HEK293 (cell line): ENCODE measurements around the gene BAIAP2L2.
A peak's percentile ranks its signal among the peaks of the same experiment; 100 is the strongest.

Source experiments
- FEZF1 ChIP-seq: fragments of 450-650 bp; formaldehyde crosslinking; IDR thresholded peaks from 2 replicates; pipeline ENCODE4 v1.5.1; 2016; ENCODE audit warnings: missing biosample characterization, missing genetic modification characterization
- GFI1B ChIP-seq: fragments of 450-650 bp; formaldehyde crosslinking; IDR thresholded peaks from 2 replicates; pipeline ENCODE4 v1.5.1; 2016; ENCODE audit warnings: missing biosample characterization, missing genetic modification characterization
- GLI4 ChIP-seq: fragments of 450-650 bp; formaldehyde crosslinking; IDR thresholded peaks from 2 replicates; pipeline ENCODE4 v1.5.1; 2016; ENCODE audit warnings: missing biosample characterization, missing genetic modification characterization
- HOXC10 ChIP-seq: sonication (generic); formaldehyde crosslinking; IDR thresholded peaks from 2 replicates; pipeline ENCODE4 v1.8.1; 2023; ENCODE audit warnings: mild to moderate bottlenecking, missing genetic modification reagents
- HOXD13 ChIP-seq: sonication (generic); formaldehyde crosslinking; IDR thresholded peaks from 2 replicates; pipeline ENCODE4 v1.8.0; 2022; ENCODE audit warnings: missing genetic modification reagents, borderline replicate concordance
- INSM2 ChIP-seq: fragments of 450-650 bp; formaldehyde crosslinking; IDR thresholded peaks from 2 replicates; pipeline ENCODE4 v1.5.1; 2016; ENCODE audit warnings: missing biosample characterization, missing genetic modification characterization
- PRDM4 ChIP-seq: fragments of 450-650 bp; formaldehyde crosslinking; IDR thresholded peaks from 2 replicates; pipeline ENCODE4 v1.5.1; 2017; ENCODE audit warnings: missing biosample characterization, missing genetic modification characterization
- SETDB1 ChIP-seq: IDR thresholded peaks from one replicate; pipeline ENCODE4 v1.6.1; 2017; ENCODE audit warnings: mild to moderate bottlenecking, low read length, moderate library complexity, mixed read lengths; ENCODE audit not compliant: insufficient read length
- TCF7L2 ChIP-seq: IDR thresholded peaks from 2 replicates; pipeline ENCODE4 v1.6.1; 2011; ENCODE audit warnings: low read depth, mild to moderate bottlenecking, inconsistent platforms, low read length, moderate library complexity, borderline replicate concordance
- TRIM28 ChIP-seq: IDR thresholded peaks from 2 replicates; pipeline ENCODE4 v1.6.1; 2011; ENCODE audit warnings: low read length, control low read depth, borderline replicate concordance
- ZNF132 ChIP-seq: fragments of 450-650 bp; formaldehyde crosslinking; IDR thresholded peaks from 2 replicates; pipeline ENCODE4 v1.5.1; 2017; ENCODE audit warnings: missing biosample characterization, missing genetic modification characterization, borderline replicate concordance
- ZNF140 ChIP-seq: fragments of 450-650 bp; formaldehyde crosslinking; IDR thresholded peaks from 2 replicates; pipeline ENCODE4 v1.5.1; 2016; ENCODE audit warnings: missing biosample characterization, missing genetic modification characterization
- ZNF146 ChIP-seq: fragments of 450-650 bp; formaldehyde crosslinking; IDR thresholded peaks from 2 replicates; pipeline ENCODE4 v1.5.1; 2016; ENCODE audit warnings: missing biosample characterization, missing genetic modification characterization
- ZNF202 ChIP-seq: fragments of 450-650 bp; formaldehyde crosslinking; IDR thresholded peaks from 2 replicates; pipeline ENCODE4 v1.5.1; 2016; ENCODE audit warnings: missing biosample characterization, missing genetic modification characterization, borderline replicate concordance
- ZNF221 ChIP-seq: fragments of 450-650 bp; formaldehyde crosslinking; IDR thresholded peaks from 2 replicates; pipeline ENCODE4 v1.5.1; 2017; ENCODE audit warnings: missing biosample characterization, missing genetic modification characterization, borderline replicate concordance
- ZNF24 ChIP-seq: fragments of 450-650 bp; formaldehyde crosslinking; IDR thresholded peaks from 2 replicates; pipeline ENCODE4 v1.5.1; 2016; ENCODE audit warnings: missing biosample characterization, missing genetic modification characterization
- ZNF266 ChIP-seq: fragments of 450-650 bp; formaldehyde crosslinking; IDR thresholded peaks from 2 replicates; pipeline ENCODE4 v1.5.1; 2016; ENCODE audit warnings: missing biosample characterization, missing genetic modification characterization, low read depth
- ZNF280D ChIP-seq: fragments of 450-650 bp; formaldehyde crosslinking; IDR thresholded peaks from 2 replicates; pipeline ENCODE4 v1.5.1; 2016; ENCODE audit warnings: missing biosample characterization, missing genetic modification characterization
- ZNF366 ChIP-seq: fragments of 450-650 bp; formaldehyde crosslinking; conservative IDR thresholded peaks from 2 replicates; pipeline ENCODE4 v1.5.1; 2016; ENCODE audit warnings: missing biosample characterization, missing genetic modification characterization
- ZNF394 ChIP-seq: fragments of 450-650 bp; formaldehyde crosslinking; IDR thresholded peaks from 2 replicates; pipeline ENCODE4 v1.5.1; 2016; ENCODE audit warnings: missing biosample characterization, missing genetic modification characterization, mild to moderate bottlenecking, moderate library complexity, borderline replicate concordance
- ZNF398 ChIP-seq: fragments of 450-650 bp; formaldehyde crosslinking; IDR thresholded peaks from 2 replicates; pipeline ENCODE4 v1.5.1; 2017; ENCODE audit warnings: missing biosample characterization, missing genetic modification characterization
- ZNF423 ChIP-seq: fragments of 450-650 bp; formaldehyde crosslinking; IDR thresholded peaks from 2 replicates; pipeline ENCODE4 v1.5.1; 2016; ENCODE audit warnings: missing biosample characterization, missing genetic modification characterization
- ZNF449 ChIP-seq: fragments of 450-650 bp; formaldehyde crosslinking; IDR thresholded peaks from 2 replicates; pipeline ENCODE4 v1.5.1; 2017; ENCODE audit warnings: missing biosample characterization, mild to moderate bottlenecking, missing genetic modification characterization, moderate library complexity
- ZNF501 ChIP-seq: fragments of 450-650 bp; formaldehyde crosslinking; IDR thresholded peaks from 2 replicates; pipeline ENCODE4 v1.5.1; 2016; ENCODE audit warnings: missing biosample characterization, missing genetic modification characterization
- ZNF558 ChIP-seq: fragments of 450-650 bp; formaldehyde crosslinking; IDR thresholded peaks from 2 replicates; pipeline ENCODE4 v1.5.1; 2016; ENCODE audit warnings: missing biosample characterization, missing genetic modification characterization
- ZNF580 ChIP-seq: fragments of 450-650 bp; formaldehyde crosslinking; IDR thresholded peaks from 2 replicates; pipeline ENCODE4 v1.5.1; 2016; ENCODE audit warnings: missing biosample characterization, missing genetic modification characterization
- ZNF707 ChIP-seq: fragments of 450-650 bp; formaldehyde crosslinking; IDR thresholded peaks from 2 replicates; pipeline ENCODE4 v1.5.1; 2016; ENCODE audit warnings: missing biosample characterization, missing genetic modification characterization
- ZNF843 ChIP-seq: fragments of 450-650 bp; formaldehyde crosslinking; IDR thresholded peaks from 2 replicates; pipeline ENCODE4 v1.5.1; 2016; ENCODE audit warnings: missing biosample characterization, missing genetic modification characterization
- ZSCAN30 ChIP-seq: fragments of 450-650 bp; IDR thresholded peaks from 2 replicates; pipeline ENCODE4 v1.5.1; 2018; ENCODE audit warnings: missing biosample characterization, mild to moderate bottlenecking, missing genetic modification characterization, moderate library complexity

BAIAP2L2 gene

GRCh38 chr22:38056969-38057891 lies 53.3 kb downstream of the BAIAP2L2 start, which contains the start of gene PICK1 (continued):
- no peak for TF ChIP-seq ZNF449 (tag by site-specific recombination)
- TF ChIP-seq TRIM28 = no peak
- TF ChIP-seq ZNF366 (tag by site-specific recombination) = no peak
- no peak for TF ChIP-seq ZNF843 (tag by site-specific recombination)
- no peak for TF ChIP-seq ZNF280D (tag by site-specific recombination)
- no peak for TF ChIP-seq HOXC10 (CRISPR knock-in tag)
- 0 out of 2 replicates have a peak, but pooled peaks have one; percentile 54 for TF ChIP-seq ZNF580 (tag by site-specific recombination)
- TF ChIP-seq INSM2 (tag by site-specific recombination) = no peak
- no peak for TF ChIP-seq FEZF1 (tag by site-specific recombination)
- TF ChIP-seq GLI4 (tag by site-specific recombination) = no peak
- no peak for TF ChIP-seq ZNF558 (tag by site-specific recombination)
- TF ChIP-seq ZNF202 (tag by site-specific recombination) = no peak
- no peak for TF ChIP-seq ZNF398
- no peak for TF ChIP-seq ZNF221 (tag by site-specific recombination)
- no peak for TF ChIP-seq ZNF140
- TF ChIP-seq ZNF707 (tag by site-specific recombination) = no peak
- TF ChIP-seq ZNF132 (tag by site-specific recombination) = no peak
- no peak for TF ChIP-seq ZNF146 (tag by site-specific recombination)
- no peak; the same call in 1 of the 2 replicates for TF ChIP-seq ZNF501 (tag by site-specific recombination)
- TF ChIP-seq GFI1B = no peak
- TF ChIP-seq ZNF394 = no peak; the same call in 1 of the 2 replicates
- no peak for TF ChIP-seq HOXD13 (CRISPR knock-in tag)
- no peak for TF ChIP-seq ZNF423 (tag by site-specific recombination)
- TF ChIP-seq SETDB1 = no peak
- TF ChIP-seq ZNF266 (tag by site-specific recombination) = no peak
- TF ChIP-seq ZNF24 (tag by site-specific recombination) = 0 out of 2 replicates have a peak, but pooled peaks have one; percentile 39
- TF ChIP-seq ZSCAN30 = 0 out of 2 replicates have a peak, but pooled peaks have one; percentile 22
- TF ChIP-seq PRDM4 (tag by site-specific recombination) = no peak
- TF ChIP-seq TCF7L2 = 0 out of 2 replicates have a peak, but pooled peaks have one; percentile 43
